CD14-positive monocyte (primary cell): ENCODE results near the gene RGS17. TPM values are rescaled to one million over a fixed set of nuclear protein-coding genes. Genes with fewer than 3 reads are reported as not detected.

Source experiments
- DNase-seq, 3 donors: peaks; one replicate each; pipeline ENCODE4 v3.0.0-alpha.2; 2011 to 2022
- H2AFZ ChIP-seq: 2 replicates; pipeline ENCODE4 v1.6.0; 2012; ENCODE audit warnings: mild to moderate bottlenecking, low read depth, low read length, inconsistent platforms; ENCODE audit not compliant: insufficient read depth, poor library complexity, severe bottlenecking
- H3K27ac ChIP-seq, 2 donors: 1 replicate in 1 of 2; 2 replicates in 1 of 2; pipeline ENCODE4 v1.5.1; 2012 to 2013; ENCODE audit warnings: low read length in 2 of 2, control low read depth in 1 of 2, inconsistent platforms in 1 of 2, low read depth in 1 of 2, mild to moderate bottlenecking in 1 of 2
- H3K27me3 ChIP-seq, 2 donors: one replicate each; pipeline versions ENCODE4 v1.6.0 to v1.6.1; 2011 to 2013; ENCODE audit warnings: low read length in 2 of 2; ENCODE audit not compliant: control insufficient read depth in 2 of 2, insufficient read depth in 2 of 2
- H3K36me3 ChIP-seq, 2 donors: replicated peaks in 1 of 2; 1 replicate in 1 of 2; 2 replicates in 1 of 2; pipeline versions ENCODE4 v1.5.1 to v1.6.1; 2012 to 2013; ENCODE audit warnings: low read length in 2 of 2, control low read depth in 1 of 2, inconsistent platforms in 1 of 2, mild to moderate bottlenecking in 1 of 2; ENCODE audit not compliant: insufficient read depth in 2 of 2, control insufficient read depth in 1 of 2
- H3K4me1 ChIP-seq, 2 donors: 1 replicate in 1 of 2; 2 replicates in 1 of 2; pipeline versions ENCODE4 v1.5.1 to v1.6.1; 2012 to 2013; ENCODE audit warnings: low read length in 2 of 2, control low read depth in 1 of 2, inconsistent platforms in 1 of 2, mild to moderate bottlenecking in 1 of 2, moderate library complexity in 1 of 2; ENCODE audit not compliant: insufficient read depth in 2 of 2, control insufficient read depth in 1 of 2
- H3K4me2 ChIP-seq: replicated peaks from 2 replicates; pipeline ENCODE3; 2012; ENCODE audit warnings: low read length, moderate library complexity, mild to moderate bottlenecking; ENCODE audit not compliant: poor library complexity, severe bottlenecking; ENCODE audit errors: extremely low read depth
- H3K4me3 ChIP-seq, 3 experiments: fragments of 200-600 bp in 1 of 3; sonication (generic) in 1 of 3; replicated peaks in 1 of 3; 1 replicate in 2 of 3; 2 replicates in 1 of 3; pipeline ENCODE4 v1.5.1; 2011 to 2013; ENCODE audit warnings: low read length in 3 of 3, mild to moderate bottlenecking in 3 of 3, control low read depth in 2 of 3, low read depth in 2 of 3, inconsistent platforms in 1 of 3, moderate library complexity in 1 of 3
- H3K79me2 ChIP-seq: 2 replicates; pipeline ENCODE4 v1.6.0; 2012; ENCODE audit warnings: mild to moderate bottlenecking, control low read depth, inconsistent platforms, low read length, moderate library complexity; ENCODE audit not compliant: insufficient read depth
- H3K9ac ChIP-seq: 2 replicates; pipeline ENCODE4 v1.6.0; 2017; ENCODE audit warnings: low read length, mild to moderate bottlenecking; ENCODE audit not compliant: insufficient read depth, poor library complexity, severe bottlenecking
- H3K9me3 ChIP-seq, 2 donors: replicated peaks in 1 of 2; 1 replicate in 1 of 2; 2 replicates in 1 of 2; pipeline versions ENCODE4 v1.5.1 to v1.6.1; 2012 to 2013; ENCODE audit warnings: low read length in 2 of 2, control low read depth in 1 of 2; ENCODE audit not compliant: control insufficient read depth in 1 of 2, insufficient read depth in 1 of 2
- H4K20me1 ChIP-seq: 2 replicates; pipeline ENCODE4 v1.6.0; 2012; ENCODE audit warnings: mild to moderate bottlenecking, low read length, control low read depth, moderate library complexity; ENCODE audit not compliant: insufficient read depth
- H3K27ac Mint-ChIP-seq, 7 donors: one replicate each; pipeline ENCODE4 v1.8.0; 2020; ENCODE audit warnings: mild to moderate bottlenecking in 7 of 7, mixed read lengths in 7 of 7, moderate library complexity in 6 of 7, inconsistent platforms in 2 of 7
- H3K27me3 Mint-ChIP-seq, 3 donors: one replicate each; pipeline ENCODE4 v1.8.0; 2021 to 2022; ENCODE audit warnings: low read depth in 3 of 3, mild to moderate bottlenecking in 3 of 3, mixed read lengths in 3 of 3, moderate library complexity in 3 of 3, inconsistent platforms in 1 of 3
- H3K36me3 Mint-ChIP-seq, 2 donors: one replicate each; pipeline ENCODE4 v1.8.0; 2020; ENCODE audit warnings: mixed read lengths in 2 of 2, inconsistent platforms in 1 of 2, mild to moderate bottlenecking in 1 of 2
- H3K4me1 Mint-ChIP-seq: one replicate; pipeline ENCODE4 v1.8.0; 2020; ENCODE audit warnings: mild to moderate bottlenecking, mixed read lengths
- H3K4me3 Mint-ChIP-seq, 2 donors: one replicate each; pipeline ENCODE4 v1.8.0; 2020; ENCODE audit warnings: mild to moderate bottlenecking in 2 of 2, mixed read lengths in 2 of 2, moderate library complexity in 1 of 2
- H3K9me3 Mint-ChIP-seq, 7 donors: one replicate each; pipeline ENCODE4 v1.8.0; 2020 to 2022; ENCODE audit warnings: mixed read lengths in 7 of 7, mild to moderate bottlenecking in 6 of 7, moderate library complexity in 6 of 7, inconsistent platforms in 2 of 7
- WGBS: methylation state at CpG from one replicate; pipeline ENCODE4 v1.1.5; 2013; ENCODE audit warnings: missing lambda C conversion rate; ENCODE audit not compliant: insufficient coverage; 5-methylcytosine and 5-hydroxymethylcytosine counted together
- intact Hi-C, 2 donors: fragments of 100-400 bp; cut with micrococcal nuclease; formaldehyde crosslinking; loops; one replicate each; pipeline versions ENCODE4 v1.15.0 to v1.15.1; 2023
- polyA plus RNA-seq, 3 donors: library from polyadenylated mRNA; depleted of rRNA in 1 of 3; unstranded in 2 of 3; stranded (reverse) in 1 of 3; fragments of 300-500 nt in 2 of 3; fragments of >200 nt in 1 of 3; fragmentation: Illumina TruSeq in 2 of 3; gene quantifications; 1 replicate in 2 of 3; 2 replicates in 1 of 3; pipeline ENCODE4 v1.2.3, GENCODE V29; 2012 to 2021
- TF ChIP-seq, protein P1 (sequence below): fragments of 200-600 bp; IDR thresholded peaks from one replicate; pipeline ENCODE4 v1.8.0; 2022; ENCODE audit warnings: antibody characterized with exemption, mild to moderate bottlenecking

RGS17 gene
- polyA plus RNA-seq, 3 donors: not detected

DNA sequence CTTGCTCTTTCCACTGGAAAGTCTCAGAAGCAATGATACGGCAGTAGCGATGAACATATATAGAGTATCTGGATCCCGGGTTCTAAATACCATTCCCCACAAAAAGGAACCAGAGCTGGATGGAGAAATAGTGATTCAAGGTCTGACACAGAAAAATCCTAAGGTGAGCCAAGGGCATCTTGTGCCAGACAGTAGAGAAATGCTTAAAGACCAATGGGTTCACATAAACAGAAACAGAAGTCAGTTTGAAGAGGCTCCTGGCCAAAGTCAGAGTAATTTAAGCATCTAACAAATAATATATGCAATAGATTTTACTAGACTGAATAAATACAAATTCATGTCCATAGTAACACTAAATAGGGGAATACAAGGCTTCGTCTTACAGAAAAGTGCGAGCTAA lies 54.7 kb downstream of the RGS17 start:
- no peaks in the 10 kb centered on the region for H3K27me3 ChIP-seq
- no peak overlapping the region for H3K4me3 ChIP-seq
- DNase-seq: no peak
- H3K4me1 ChIP-seq: peaks cover 14 to 15% of the 10 kb centered on the region in 2 donors
- H3K36me3 ChIP-seq: no peaks in the 10 kb centered on the region
- H3K79me2 ChIP-seq: no peaks in the 10 kb centered on the region
- no peak overlapping the region for H3K27ac Mint-ChIP-seq
- peaks cover 0 to 6% (median 4%) of the 10 kb centered on the region in 3 donors for H3K27me3 Mint-ChIP-seq
- no peak overlapping the region for H3K4me3 Mint-ChIP-seq
- H3K9ac ChIP-seq: no peak overlapping the region
- intact Hi-C loops: no loop called here
- no peak overlapping the region for H2AFZ ChIP-seq
- peaks cover 22% of the 10 kb centered on the region for H3K4me1 Mint-ChIP-seq
- no peaks in the 10 kb centered on the region for H3K9me3 ChIP-seq
- H3K9me3 Mint-ChIP-seq: no peaks in the 10 kb centered on the region
- no peaks in the 10 kb centered on the region for H3K36me3 Mint-ChIP-seq
- no peak overlapping the region for H3K4me2 ChIP-seq
- TF ChIP-seq, protein P1, sequence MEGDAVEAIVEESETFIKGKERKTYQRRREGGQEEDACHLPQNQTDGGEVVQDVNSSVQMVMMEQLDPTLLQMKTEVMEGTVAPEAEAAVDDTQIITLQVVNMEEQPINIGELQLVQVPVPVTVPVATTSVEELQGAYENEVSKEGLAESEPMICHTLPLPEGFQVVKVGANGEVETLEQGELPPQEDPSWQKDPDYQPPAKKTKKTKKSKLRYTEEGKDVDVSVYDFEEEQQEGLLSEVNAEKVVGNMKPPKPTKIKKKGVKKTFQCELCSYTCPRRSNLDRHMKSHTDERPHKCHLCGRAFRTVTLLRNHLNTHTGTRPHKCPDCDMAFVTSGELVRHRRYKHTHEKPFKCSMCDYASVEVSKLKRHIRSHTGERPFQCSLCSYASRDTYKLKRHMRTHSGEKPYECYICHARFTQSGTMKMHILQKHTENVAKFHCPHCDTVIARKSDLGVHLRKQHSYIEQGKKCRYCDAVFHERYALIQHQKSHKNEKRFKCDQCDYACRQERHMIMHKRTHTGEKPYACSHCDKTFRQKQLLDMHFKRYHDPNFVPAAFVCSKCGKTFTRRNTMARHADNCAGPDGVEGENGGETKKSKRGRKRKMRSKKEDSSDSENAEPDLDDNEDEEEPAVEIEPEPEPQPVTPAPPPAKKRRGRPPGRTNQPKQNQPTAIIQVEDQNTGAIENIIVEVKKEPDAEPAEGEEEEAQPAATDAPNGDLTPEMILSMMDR: no peak
- H3K27ac ChIP-seq: no peak overlapping the region
- H4K20me1 ChIP-seq: no peaks in the 10 kb centered on the region
- WGBS: no CpG with 5 or more reads among the region's 5 CpGs

DNA sequence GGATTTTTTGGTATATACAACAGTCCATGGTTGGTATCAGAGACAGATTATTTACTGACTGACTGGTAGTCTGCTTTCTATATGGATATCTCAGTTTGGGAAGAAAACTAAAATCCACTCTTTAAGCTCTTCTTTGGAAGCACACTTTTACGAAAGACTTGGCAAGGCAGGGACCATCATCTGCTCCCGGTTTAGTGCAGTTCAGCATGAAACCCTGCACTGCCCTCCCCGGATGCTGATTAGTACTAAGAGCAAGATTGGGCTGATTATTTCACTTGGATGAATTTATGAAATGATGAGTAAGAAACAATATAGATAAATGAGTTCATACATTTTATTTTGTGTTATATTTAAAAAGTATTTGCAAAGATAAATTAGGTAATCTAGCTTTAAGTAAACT lies 56.3 kb downstream of the RGS17 start:
- Histone ChIP-seq H2AFZ (no peak overlapping the region), H3K27ac (no peak overlapping the region), H3K27me3 (no peaks in the 10 kb centered on the region), H4K20me1 (no peaks in the 10 kb centered on the region), H3K36me3 (no peaks in the 10 kb centered on the region), H3K4me3 (no peak overlapping the region), H3K4me1 (peaks cover 14 to 15% of the 10 kb centered on the region in 2 donors), H3K9ac (no peak overlapping the region), H3K79me2 (no peaks in the 10 kb centered on the region), H3K9me3 (no peaks in the 10 kb centered on the region), H3K4me2 (no peak overlapping the region)
- H3K9me3 Mint-ChIP-seq: no peaks in the 10 kb centered on the region
- DNase-seq: no peak
- intact Hi-C loops: no loop called here
- H3K4me3 Mint-ChIP-seq: no peak overlapping the region
- no peaks in the 10 kb centered on the region for H3K36me3 Mint-ChIP-seq
- WGBS: 83% methylated on average over 1 of the region's 3 CpGs
- H3K27me3 Mint-ChIP-seq: peaks cover 0 to 5% (median 1%) of the 10 kb centered on the region in 3 donors
- no peak overlapping the region for H3K27ac Mint-ChIP-seq
- H3K4me1 Mint-ChIP-seq: peaks cover 22% of the 10 kb centered on the region
- TF ChIP-seq, protein P1: no peak
